K562 (cell line): ENCODE data around the gene ACOX1. TPM values are rescaled to one million over a fixed set of nuclear protein-coding genes. Genes with fewer than 3 reads are reported as not detected.

ENCODE experiments used
- ARID2 ChIP-seq: fragments of 450-650 bp; IDR thresholded peaks from 2 replicates; pipeline ENCODE4 v1.6.1; 2017; ENCODE audit warnings: antibody characterized with exemption, mild to moderate bottlenecking
- CXXC5 ChIP-seq: fragments of 250-450 bp; sonication (Bioruptor Pico); IDR thresholded peaks from 2 replicates; pipeline ENCODE4 v1.8.0; 2022; ENCODE audit warnings: inconsistent platforms, mild to moderate bottlenecking, moderate library complexity
- EP400 ChIP-seq: fragments of 450-650 bp; IDR thresholded peaks from 2 replicates; pipeline ENCODE4 v1.6.1; 2017; ENCODE audit warnings: antibody characterized with exemption, mild to moderate bottlenecking, moderate library complexity
- HBP1 ChIP-seq: fragments of 450-650 bp; formaldehyde crosslinking; IDR thresholded peaks from 2 replicates; pipeline ENCODE4 v1.4.0; 2022; ENCODE audit warnings: missing genetic modification characterization
- HDGF ChIP-seq: fragments of 450-650 bp; IDR thresholded peaks from 2 replicates; pipeline ENCODE4 v1.6.1; 2016
- HNRNPUL1 ChIP-seq: fragments of 200-400 bp; formaldehyde crosslinking; IDR thresholded peaks from 2 replicates; pipeline ENCODE4 v1.6.1; 2017; ENCODE audit warnings: low read length
- IRF2 ChIP-seq: sonication (generic); formaldehyde crosslinking; IDR thresholded peaks from 2 replicates; pipeline ENCODE4 v1.8.1; 2022; ENCODE audit warnings: mild to moderate bottlenecking, missing genetic modification reagents
- KLF1 ChIP-seq: fragments of 450-650 bp; IDR thresholded peaks from 2 replicates; pipeline ENCODE4 v1.6.1; 2016; ENCODE audit warnings: missing genetic modification characterization, missing compliant biosample characterization
- NR2F6 ChIP-seq: fragments of 450-650 bp; formaldehyde crosslinking; IDR thresholded peaks from 2 replicates; pipeline ENCODE4 v1.4.0; 2020; ENCODE audit warnings: mild to moderate bottlenecking
- PHB2 ChIP-seq: fragments of 450-650 bp; IDR thresholded peaks from 2 replicates; pipeline ENCODE4 v1.6.1; 2017; ENCODE audit warnings: low read depth
- SREBF1 ChIP-seq: fragments of 150-350 bp; IDR thresholded peaks from 2 replicates; pipeline ENCODE4 v1.6.1; 2014; ENCODE audit warnings: antibody characterized with exemption, low read depth, low read length, borderline replicate concordance
- ZBTB40 ChIP-seq, 2 experiments: fragments of 450-650 bp in 1 of 2; sonication (generic) in 1 of 2; formaldehyde crosslinking in 1 of 2; IDR thresholded peaks; 2 replicates each; pipeline versions ENCODE4 v1.7.1 to v1.9.0; 2016 to 2022; ENCODE audit warnings: inconsistent platforms in 1 of 2, mild to moderate bottlenecking in 1 of 2, missing genetic modification reagents in 1 of 2
- ZNF3 ChIP-seq: fragments of 250-450 bp; sonication (Bioruptor Pico); IDR thresholded peaks from 2 replicates; pipeline ENCODE4 v1.5.0; 2021; ENCODE audit warnings: mild to moderate bottlenecking, moderate library complexity
- ZNF431 ChIP-seq: sonication (generic); formaldehyde crosslinking; IDR thresholded peaks from 2 replicates; pipeline ENCODE4 v1.8.0; 2022; ENCODE audit warnings: mild to moderate bottlenecking, missing genetic modification reagents
- polyA plus RNA-seq, 8 experiments: library from polyadenylated mRNA; depleted of rRNA in 4 of 8; stranded (reverse) in 5 of 8; unstranded in 3 of 8; fragments of >200 nt; fragmentation: Nextera tagmentation in 2 of 8; fragmentation: Illumina TruSeq in 1 of 8; extraction: Ambion mirVana in 2 of 8; extraction: Trizol in 1 of 8; gene quantifications; 2 replicates each; pipeline versions ENCODE4 v1.2.1 to v1.2.3, GENCODE V29; 2011 to 2014; ENCODE audit warnings: inconsistent platforms in 1 of 8, missing spikeins in 1 of 8
- total RNA-seq, 7 experiments: library from RNA; depleted of rRNA in 6 of 7; stranded (reverse); fragments of >200 nt in 6 of 7; fragmentation: Illumina TruSeq in 2 of 7; extraction: Trizol in 2 of 7; gene quantifications; 2 replicates each; pipeline versions ENCODE4 v1.2.1 to v1.2.3, GENCODE V29; 2011 to 2021; ENCODE audit warnings: low replicate concordance in 1 of 7
- TF ChIP-seq, protein P1 (sequence below): fragments of 450-650 bp; IDR thresholded peaks from 2 replicates; pipeline ENCODE4 v1.6.1; 2017; ENCODE audit warnings: antibody characterized with exemption
- TF ChIP-seq, protein P2 (sequence below): fragments of 250-450 bp; sonication (Bioruptor Pico); IDR thresholded peaks from 2 replicates; pipeline ENCODE4 v1.8.0; 2022; ENCODE audit warnings: inconsistent platforms, mild to moderate bottlenecking, moderate library complexity, borderline replicate concordance

ACOX1 gene
- total and polyA plus RNA-seq, 9 of the 15 experiments (the other 6 are each of a cell fraction or from before 2014, with no cell fraction given): 7.8 to 24.1 (median 14.5) TPM

DNA sequence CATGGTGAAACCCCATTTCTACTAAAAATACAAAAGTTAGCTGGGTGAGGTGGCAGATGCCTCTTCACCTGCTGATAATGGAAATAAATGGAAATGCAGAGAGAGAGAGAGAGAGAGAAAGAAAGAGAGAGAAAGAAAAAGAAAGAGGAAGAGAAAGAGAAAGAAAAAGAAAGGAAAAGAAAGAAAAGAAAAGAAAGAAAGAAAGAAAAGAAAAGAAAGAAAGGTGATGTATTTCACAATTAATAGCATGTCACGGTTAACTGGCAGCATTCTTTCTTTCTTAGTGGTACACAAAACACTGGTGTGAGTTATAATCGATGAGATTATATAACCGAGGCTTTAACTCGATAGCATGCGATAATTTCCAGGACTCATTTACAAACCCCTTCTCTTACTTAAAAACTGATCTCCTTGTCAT lies 3.2 kb downstream of the ACOX1 start (continued):
- TF ChIP-seq HBP1 (CRISPR knock-in tag): peak; percentile 83; the same call in 1 of the 2 replicates
- TF ChIP-seq, protein P1, sequence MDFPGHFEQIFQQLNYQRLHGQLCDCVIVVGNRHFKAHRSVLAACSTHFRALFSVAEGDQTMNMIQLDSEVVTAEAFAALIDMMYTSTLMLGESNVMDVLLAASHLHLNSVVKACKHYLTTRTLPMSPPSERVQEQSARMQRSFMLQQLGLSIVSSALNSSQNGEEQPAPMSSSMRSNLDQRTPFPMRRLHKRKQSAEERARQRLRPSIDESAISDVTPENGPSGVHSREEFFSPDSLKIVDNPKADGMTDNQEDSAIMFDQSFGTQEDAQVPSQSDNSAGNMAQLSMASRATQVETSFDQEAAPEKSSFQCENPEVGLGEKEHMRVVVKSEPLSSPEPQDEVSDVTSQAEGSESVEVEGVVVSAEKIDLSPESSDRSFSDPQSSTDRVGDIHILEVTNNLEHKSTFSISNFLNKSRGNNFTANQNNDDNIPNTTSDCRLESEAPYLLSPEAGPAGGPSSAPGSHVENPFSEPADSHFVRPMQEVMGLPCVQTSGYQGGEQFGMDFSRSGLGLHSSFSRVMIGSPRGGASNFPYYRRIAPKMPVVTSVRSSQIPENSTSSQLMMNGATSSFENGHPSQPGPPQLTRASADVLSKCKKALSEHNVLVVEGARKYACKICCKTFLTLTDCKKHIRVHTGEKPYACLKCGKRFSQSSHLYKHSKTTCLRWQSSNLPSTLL: 0 out of 2 replicates have a peak, but pooled peaks have one; percentile 51
- TF ChIP-seq ZBTB40 (IDR thresholded peaks at IDR 0.05): peak; percentile 33; the same call in 1 of the 2 replicates
- no peak for TF ChIP-seq ZBTB40 (CRISPR knock-in tag; IDR thresholded peaks at IDR 0.05)
- peak; percentile 26; the same call in 1 of the 2 replicates for TF ChIP-seq PHB2
- no peak for TF ChIP-seq EP400
- TF ChIP-seq CXXC5: no peak
- no peak for TF ChIP-seq ZNF3 (CRISPR knock-in tag)
- no peak for TF ChIP-seq ZNF431 (CRISPR knock-in tag)
- no peak for TF ChIP-seq ARID2
- TF ChIP-seq SREBF1: no peak
- TF ChIP-seq, protein P2, sequence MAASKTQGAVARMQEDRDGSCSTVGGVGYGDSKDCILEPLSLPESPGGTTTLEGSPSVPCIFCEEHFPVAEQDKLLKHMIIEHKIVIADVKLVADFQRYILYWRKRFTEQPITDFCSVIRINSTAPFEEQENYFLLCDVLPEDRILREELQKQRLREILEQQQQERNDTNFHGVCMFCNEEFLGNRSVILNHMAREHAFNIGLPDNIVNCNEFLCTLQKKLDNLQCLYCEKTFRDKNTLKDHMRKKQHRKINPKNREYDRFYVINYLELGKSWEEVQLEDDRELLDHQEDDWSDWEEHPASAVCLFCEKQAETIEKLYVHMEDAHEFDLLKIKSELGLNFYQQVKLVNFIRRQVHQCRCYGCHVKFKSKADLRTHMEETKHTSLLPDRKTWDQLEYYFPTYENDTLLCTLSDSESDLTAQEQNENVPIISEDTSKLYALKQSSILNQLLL: no peak
- no peak for TF ChIP-seq NR2F6 (CRISPR knock-in tag)
- TF ChIP-seq HDGF: peak; percentile 65; the same call in 1 of the 2 replicates
- TF ChIP-seq KLF1 (tag): no peak
- TF ChIP-seq HNRNPUL1: no peak
- no peak for TF ChIP-seq IRF2
